Measurements from ENCODE around the gene SLC7A4.
"Not testable (repeated sequence)": the region's sequence is repeated elsewhere in the genome, so short reads cannot be mapped to it uniquely, and the experiment has no call there.

SLC7A4 gene

GRCh38 chr22:21016644-21017420 is 15.5 kb downstream of the SLC7A4 start:
- no peak for DNase-seq (ENCODE audit: low read depth in 2 of 2)

GRCh38 chr22:21015466-21016006 is 16.8 kb downstream of the SLC7A4 start:
- DNase-seq (ENCODE audit: low read depth in 2 of 2): no peak

GRCh38 chr22:21014726-21015465 is 17.5 kb downstream of the SLC7A4 start, which contains the start of gene P2RX6:
Gene P2RX6, plus strand, starts transcription at chr22:21015165. Its CDS starts 10 bp downstream, at chr22:21015175.
- DNase-seq (ENCODE audit: low read depth in 2 of 2): no peak

- peak; percentile 88 to 90 for DNase-seq (ENCODE audit: low read depth in 2 of 2)
These were observed 18.1 kb downstream of the SLC7A4 start for GRCh38 chr22:21014202-21014725.

- DNase-seq (ENCODE audit: low read depth in 2 of 2): no peak
These were observed 18.6 kb downstream of the SLC7A4 start for GRCh38 chr22:21013657-21014201.

- no peak for DNase-seq (ENCODE audit: low read depth in 2 of 2)
These were observed 19.6 kb downstream of the SLC7A4 start for GRCh38 chr22:21012446-21013407.

- no peak for DNase-seq (ENCODE audit: low read depth in 2 of 2)
These were observed 21.8 kb downstream of the SLC7A4 start for GRCh38 chr22:21010426-21011113.

GRCh38 chr22:21009638-21010425 is 22.5 kb downstream of the SLC7A4 start:
- DNase-seq (ENCODE audit: low read depth in 2 of 2): no peak

GRCh38 chr22:21009208-21009607 is 23.2 kb downstream of the SLC7A4 start:
- DNase-seq (ENCODE audit: low read depth in 2 of 2): not testable (repeated sequence)

GRCh38 chr22:21003782-21004181 is 28.6 kb downstream of the SLC7A4 start:
- no peak for DNase-seq (ENCODE audit: low read depth in 2 of 2)

- peak; percentile 95 for DNase-seq (ENCODE audit: low read depth in 2 of 2)
These were observed 30.6 kb downstream of the SLC7A4 start, which contains the start of gene THAP7 for GRCh38 chr22:21001601-21002325. Gene THAP7, minus strand, starts transcription at chr22:21002118. Its CDS starts 207 bp downstream, at chr22:21001911.

GRCh38 chr22:21000987-21001600 is 31.3 kb downstream of the SLC7A4 start:
- no peak for DNase-seq (ENCODE audit: low read depth in 2 of 2)

- no peak for DNase-seq (ENCODE audit: low read depth in 2 of 2)
These were observed 32.0 kb downstream of the SLC7A4 start for GRCh38 chr22:21000207-21000986.

GRCh38 chr22:20999350-21000206 is 32.8 kb downstream of the SLC7A4 start:
- DNase-seq (ENCODE audit: low read depth in 2 of 2): no peak

GRCh38 chr22:20998411-20999336 is 33.7 kb downstream of the SLC7A4 start:
- DNase-seq (ENCODE audit: low read depth in 2 of 2): no peak

Measured in stimulated activated CD8-positive, alpha-beta memory T cell treated with anti-CD3 and anti-CD28 coated beads, Interleukin-15, amount 100 ng/mL, for 48 hours (primary cell).